ENCODE data around the gene SULT4A1. TPM values are rescaled to one million over a fixed set of nuclear protein-coding genes. Genes with fewer than 3 reads are reported as not detected.

SULT4A1 gene
- total RNA-seq, 6 donors from 2014 or later, result not detected

DNA sequence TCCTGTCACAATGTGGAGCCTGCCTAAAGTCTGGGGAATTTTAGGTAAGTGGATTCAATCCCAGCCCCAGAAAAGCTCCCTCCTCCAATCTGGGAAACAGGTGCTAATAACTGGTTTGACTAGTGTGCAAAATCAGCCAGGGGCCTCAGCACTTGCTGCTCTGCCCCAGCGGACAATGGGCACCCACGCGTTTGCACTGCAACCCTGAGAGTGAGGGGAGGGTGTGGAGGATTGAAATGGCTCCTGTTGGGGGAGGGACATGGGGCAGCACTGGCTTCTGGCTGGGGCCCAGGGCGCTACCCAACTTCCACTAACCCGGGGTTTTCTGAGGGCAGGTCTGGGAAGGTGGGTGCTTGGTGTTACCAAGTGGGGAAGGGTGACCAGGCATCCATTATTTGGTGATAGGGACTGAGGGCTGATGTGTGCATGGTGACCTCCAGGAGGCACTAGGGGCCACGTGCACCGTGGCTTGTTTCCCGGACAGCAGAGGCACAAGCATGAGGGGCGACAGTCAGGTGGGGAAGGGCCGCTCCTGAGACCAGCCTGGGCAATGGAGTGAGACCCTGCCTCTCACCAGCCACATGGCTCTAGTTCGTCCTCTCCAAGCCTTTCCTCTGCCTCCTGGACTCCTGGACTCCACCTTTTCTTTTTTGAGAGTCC, 33.8 kb upstream of the SULT4A1 start:
- 35 to 38% methylated on average over 9 to 11 of the region's 11 CpGs for WGBS, 2 donors
- Histone ChIP-seq H3K9me3 (no peaks in the 10 kb centered on the region), H3K4me1 (peaks cover 3 to 9% (median 9%) of the 10 kb centered on the region in 4 donors), H3K27me3 (peaks cover 0 to 13% (median 10%) of the 10 kb centered on the region in 4 donors), H3K27ac (no peak overlapping the region), H3K36me3 (no peaks in the 10 kb centered on the region), H3K4me3 (no peak overlapping the region)
- ATAC-seq (ENCODE audit: low FRiP score in 2 of 2) (no peak), DNase-seq (no peak)
- TF ChIP-seq EP300 (IDR thresholded peaks at IDR 0.05) (no peak), POLR2A (IDR thresholded peaks at IDR 0.05) (no peak), POLR2AphosphoS5 (IDR thresholded peaks at IDR 0.05) (no peak)
- TF ChIP-seq, protein P1, sequence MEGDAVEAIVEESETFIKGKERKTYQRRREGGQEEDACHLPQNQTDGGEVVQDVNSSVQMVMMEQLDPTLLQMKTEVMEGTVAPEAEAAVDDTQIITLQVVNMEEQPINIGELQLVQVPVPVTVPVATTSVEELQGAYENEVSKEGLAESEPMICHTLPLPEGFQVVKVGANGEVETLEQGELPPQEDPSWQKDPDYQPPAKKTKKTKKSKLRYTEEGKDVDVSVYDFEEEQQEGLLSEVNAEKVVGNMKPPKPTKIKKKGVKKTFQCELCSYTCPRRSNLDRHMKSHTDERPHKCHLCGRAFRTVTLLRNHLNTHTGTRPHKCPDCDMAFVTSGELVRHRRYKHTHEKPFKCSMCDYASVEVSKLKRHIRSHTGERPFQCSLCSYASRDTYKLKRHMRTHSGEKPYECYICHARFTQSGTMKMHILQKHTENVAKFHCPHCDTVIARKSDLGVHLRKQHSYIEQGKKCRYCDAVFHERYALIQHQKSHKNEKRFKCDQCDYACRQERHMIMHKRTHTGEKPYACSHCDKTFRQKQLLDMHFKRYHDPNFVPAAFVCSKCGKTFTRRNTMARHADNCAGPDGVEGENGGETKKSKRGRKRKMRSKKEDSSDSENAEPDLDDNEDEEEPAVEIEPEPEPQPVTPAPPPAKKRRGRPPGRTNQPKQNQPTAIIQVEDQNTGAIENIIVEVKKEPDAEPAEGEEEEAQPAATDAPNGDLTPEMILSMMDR (IDR thresholded peaks at IDR 0.05), result no peak

GRCh38 chr22:43894122-43894521, 31.8 kb upstream of the SULT4A1 start:
- no peak overlapping the region for H3K4me3 ChIP-seq
- TF ChIP-seq EP300 (IDR thresholded peaks at IDR 0.05), result no peak
- TF ChIP-seq, protein P1 (IDR thresholded peaks at IDR 0.05), result no peak
- no peak for TF ChIP-seq POLR2A (IDR thresholded peaks at IDR 0.05)
- TF ChIP-seq POLR2AphosphoS5 (IDR thresholded peaks at IDR 0.05), result no peak
- peaks cover 0 to 21% (median 14%) of the 10 kb centered on the region in 4 donors for H3K27me3 ChIP-seq
- DNase-seq (no peak), ATAC-seq (ENCODE audit: low FRiP score in 2 of 2) (no peak)
- no peaks in the 10 kb centered on the region for H3K36me3 ChIP-seq
- no peaks in the 10 kb centered on the region for H3K9me3 ChIP-seq
- peaks cover 4 to 12% (median 10%) of the 10 kb centered on the region in 4 donors for H3K4me1 ChIP-seq
- WGBS, 2 donors, result 63 to 83% methylated on average over 1 to 4 of the region's 5 CpGs
- H3K27ac ChIP-seq, result no peak overlapping the region

DNA sequence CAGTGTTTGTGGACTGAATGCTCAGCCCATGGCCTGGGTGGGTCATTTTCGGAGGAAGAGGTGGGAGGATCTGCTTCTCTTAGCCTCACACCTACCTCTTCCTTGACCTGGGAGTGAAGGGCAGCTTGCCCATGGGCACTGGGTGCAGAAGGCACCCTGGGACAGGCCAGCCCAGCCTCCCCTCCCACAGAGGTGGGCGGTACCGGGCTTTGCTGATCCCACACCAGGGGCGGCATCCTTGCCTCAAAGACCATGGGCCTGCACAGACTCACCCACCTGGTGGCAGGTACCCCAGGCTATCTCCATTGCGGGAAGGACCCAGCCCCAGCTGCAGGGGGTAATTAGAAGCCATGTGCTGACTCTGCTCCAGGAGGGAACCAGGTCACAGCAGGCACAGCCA, 31.0 kb upstream of the SULT4A1 start:
- DNase-seq, result no peak
- peaks cover 0 to 21% (median 14%) of the 10 kb centered on the region in 4 donors for H3K27me3 ChIP-seq
- H3K36me3 ChIP-seq, result no peaks in the 10 kb centered on the region
- H3K4me1 ChIP-seq, result peaks cover 4 to 12% (median 10%) of the 10 kb centered on the region in 4 donors
- no peak for TF ChIP-seq POLR2AphosphoS5 (IDR thresholded peaks at IDR 0.05)
- TF ChIP-seq, protein P1 (IDR thresholded peaks at IDR 0.05), result no peak
- TF ChIP-seq EP300 (IDR thresholded peaks at IDR 0.05), result no peak
- TF ChIP-seq POLR2A (IDR thresholded peaks at IDR 0.05), result no peak
- 86 to 88% methylated on average over 2 to 5 of the region's 5 CpGs for WGBS, 2 donors
- no peak for ATAC-seq (ENCODE audit: low FRiP score in 2 of 2)
- no peak overlapping the region for H3K4me3 ChIP-seq
- H3K27ac ChIP-seq, result no peak overlapping the region
- no peaks in the 10 kb centered on the region for H3K9me3 ChIP-seq

GRCh38 chr22:43892183-43892894, 30.0 kb upstream of the SULT4A1 start:
- no peak for DNase-seq
- Histone ChIP-seq H3K27me3 (peaks cover 0 to 21% (median 14%) of the 10 kb centered on the region in 4 donors), H3K36me3 (no peaks in the 10 kb centered on the region), H3K4me1 (peaks cover 4 to 12% (median 10%) of the 10 kb centered on the region in 4 donors), H3K4me3 (no peak overlapping the region), H3K27ac (no peak overlapping the region), H3K9me3 (no peaks in the 10 kb centered on the region)
- TF ChIP-seq POLR2A (IDR thresholded peaks at IDR 0.05), result no peak
- TF ChIP-seq, protein P1 (IDR thresholded peaks at IDR 0.05), result no peak
- no peak for TF ChIP-seq POLR2AphosphoS5 (IDR thresholded peaks at IDR 0.05)
- TF ChIP-seq EP300 (IDR thresholded peaks at IDR 0.05), result no peak
- WGBS, 2 donors, result 53 to 56% methylated on average over 12 to 13 of the region's 15 CpGs
- ATAC-seq (ENCODE audit: low FRiP score in 2 of 2), result no peak
